GM10248 (cell line): ENCODE data around the gene LEF1.

Experiments used
- CTCF ChIA-PET: fragments of 300-600 bp; sonication (Branson Sonifier 250); formaldehyde crosslinking; extraction: SDS; loops from one replicate; lab custom pipeline; 2021; ENCODE audit warnings: antibody characterized with exemption; lab: Yijun Ruan, JAX
- POLR2A ChIA-PET: fragments of 350-650 bp; sonication (Branson Sonifier 250); formaldehyde crosslinking; extraction: SDS; loops from one replicate; lab custom pipeline; 2020; ENCODE audit warnings: antibody characterized with exemption; lab: Yijun Ruan, JAX
- DNase-seq: peaks from one replicate; pipeline ENCODE4 v3.0.0; 2012; ENCODE audit errors: extremely low spot score
- TF ChIP-seq, protein P1 (sequence below): IDR thresholded peaks from 2 replicates; pipeline ENCODE4 v1.5.1; 2012; ENCODE audit warnings: mild to moderate bottlenecking, low read depth; ENCODE audit errors: extremely low read depth, missing control alignments, control extremely low read depth

LEF1 gene

DNA sequence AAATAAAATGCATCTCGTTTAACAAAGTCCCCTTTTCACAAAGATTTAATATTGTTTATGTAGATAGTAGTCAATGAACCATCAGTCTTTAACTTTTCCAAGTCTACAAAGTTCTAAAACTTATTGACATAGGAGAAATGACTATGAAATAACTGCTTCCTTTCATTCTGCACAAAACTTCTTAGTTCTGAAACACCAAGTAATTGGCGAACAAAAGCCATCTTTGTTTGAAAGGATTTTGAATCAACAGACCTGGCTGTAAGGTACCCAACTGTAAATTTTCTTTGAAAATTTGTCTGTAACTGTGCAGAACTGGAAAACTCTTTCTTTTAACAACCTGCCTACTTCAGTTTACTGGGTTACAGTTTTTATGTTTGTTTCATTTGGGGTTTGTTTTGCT lies 25.9 kb downstream of the LEF1 start:
- POLR2A ChIA-PET: no interaction called here
- CTCF ChIA-PET: interaction anchor here (1.1 to 2.2 kb wide), 2 partner anchors 14 to 15 kb away, joined by 4 to 6 read pairs; no protein-coding TSS in a partner anchor
- DNase-seq: no peak
- TF ChIP-seq, protein P1, sequence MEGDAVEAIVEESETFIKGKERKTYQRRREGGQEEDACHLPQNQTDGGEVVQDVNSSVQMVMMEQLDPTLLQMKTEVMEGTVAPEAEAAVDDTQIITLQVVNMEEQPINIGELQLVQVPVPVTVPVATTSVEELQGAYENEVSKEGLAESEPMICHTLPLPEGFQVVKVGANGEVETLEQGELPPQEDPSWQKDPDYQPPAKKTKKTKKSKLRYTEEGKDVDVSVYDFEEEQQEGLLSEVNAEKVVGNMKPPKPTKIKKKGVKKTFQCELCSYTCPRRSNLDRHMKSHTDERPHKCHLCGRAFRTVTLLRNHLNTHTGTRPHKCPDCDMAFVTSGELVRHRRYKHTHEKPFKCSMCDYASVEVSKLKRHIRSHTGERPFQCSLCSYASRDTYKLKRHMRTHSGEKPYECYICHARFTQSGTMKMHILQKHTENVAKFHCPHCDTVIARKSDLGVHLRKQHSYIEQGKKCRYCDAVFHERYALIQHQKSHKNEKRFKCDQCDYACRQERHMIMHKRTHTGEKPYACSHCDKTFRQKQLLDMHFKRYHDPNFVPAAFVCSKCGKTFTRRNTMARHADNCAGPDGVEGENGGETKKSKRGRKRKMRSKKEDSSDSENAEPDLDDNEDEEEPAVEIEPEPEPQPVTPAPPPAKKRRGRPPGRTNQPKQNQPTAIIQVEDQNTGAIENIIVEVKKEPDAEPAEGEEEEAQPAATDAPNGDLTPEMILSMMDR: no peak

DNA sequence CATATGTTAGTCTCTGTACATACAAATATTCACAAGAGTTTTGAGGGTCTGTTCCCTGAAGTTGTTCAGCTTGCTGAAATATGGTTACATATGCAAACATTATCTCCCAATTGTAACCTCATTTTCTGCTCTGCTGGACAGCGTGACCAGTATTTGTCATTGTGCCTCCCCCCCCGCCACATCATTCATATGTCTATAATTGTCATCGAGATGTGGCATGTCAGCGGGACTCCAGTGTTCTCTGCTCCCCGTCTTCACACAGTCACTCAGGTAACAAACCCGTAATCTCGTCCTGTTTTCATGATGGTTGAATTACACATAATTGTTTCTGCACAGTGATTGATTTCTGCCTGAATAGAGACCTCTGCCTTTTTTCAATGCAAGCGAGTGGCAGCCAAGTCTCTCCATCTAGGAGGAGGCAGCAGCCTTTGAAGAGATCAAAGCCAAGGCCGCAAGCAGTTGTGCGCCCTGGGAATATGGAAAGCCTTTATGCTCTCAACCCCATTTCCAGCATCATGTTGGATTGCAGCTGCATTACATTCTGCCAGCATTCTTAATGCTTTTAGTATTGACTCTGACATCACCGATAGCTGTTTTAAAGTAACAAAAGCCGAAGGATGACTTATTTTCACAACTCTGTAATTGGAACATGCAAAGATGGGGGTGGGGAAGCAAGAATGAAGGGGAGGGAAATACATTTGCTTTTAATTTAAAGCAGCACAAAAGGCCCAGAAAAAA lies 27.4 kb downstream of the LEF1 start:
- ChIA-PET CTCF (interaction anchor here (2.2 kb wide), 1 partner anchor 12 kb away, joined by 6 read pairs; no protein-coding TSS in a partner anchor), POLR2A (no interaction called here)
- DNase-seq: no peak
- TF ChIP-seq, protein P1: no peak

DNA sequence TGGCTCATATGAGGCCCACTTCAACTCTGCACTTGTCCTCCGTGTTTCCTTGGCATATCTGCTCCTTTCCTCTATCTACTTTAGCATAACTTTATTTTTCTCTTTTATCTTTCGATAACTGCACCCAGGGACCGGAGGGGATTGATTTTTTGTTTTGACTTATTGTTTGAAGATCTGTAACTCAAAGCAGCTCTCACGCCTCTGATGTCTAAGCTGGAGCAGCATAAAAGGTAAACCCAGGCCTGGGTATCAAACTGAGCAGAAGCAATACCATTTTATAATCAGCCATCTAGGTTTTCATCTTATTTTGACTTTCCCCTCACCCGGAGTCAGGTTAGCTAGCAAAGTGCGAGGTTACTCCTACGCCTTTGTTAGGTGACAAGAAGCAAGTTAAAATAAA lies 28.4 kb downstream of the LEF1 start:
- DNase-seq: no peak
- TF ChIP-seq, protein P1: no peak
- POLR2A ChIA-PET: no interaction called here
- CTCF ChIA-PET: interaction anchor here (1.0 to 2.7 kb wide), 2 partner anchors 10 to 110 kb away, joined by 4 to 9 read pairs; no protein-coding TSS in a partner anchor

DNA sequence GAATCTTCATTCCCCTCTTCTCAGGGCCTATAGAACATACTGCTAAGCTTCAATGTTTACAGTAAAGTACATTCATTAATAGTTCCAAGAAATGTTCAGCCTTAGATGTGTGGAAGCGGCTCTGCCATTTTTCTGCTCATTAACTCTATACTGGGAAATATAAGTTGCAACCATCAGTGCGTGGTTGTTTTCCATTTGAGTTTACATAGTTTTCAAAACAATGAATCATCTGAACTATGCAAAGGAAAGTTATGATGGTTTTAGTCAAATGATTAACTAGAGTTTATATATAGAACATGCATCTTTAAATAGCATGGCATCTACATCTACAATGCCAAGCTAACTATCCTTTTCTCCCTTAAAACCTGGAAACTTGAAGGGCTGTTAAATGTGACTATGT lies 29.6 kb downstream of the LEF1 start:
- ChIA-PET POLR2A (no interaction called here), CTCF (interaction anchor here (0.6 to 2.7 kb wide), 7 partner anchors 11 to 26 kb away, joined by 3 to 9 read pairs (median 4); no protein-coding TSS in a partner anchor)
- DNase-seq: no peak
- TF ChIP-seq, protein P1: no peak

DNA sequence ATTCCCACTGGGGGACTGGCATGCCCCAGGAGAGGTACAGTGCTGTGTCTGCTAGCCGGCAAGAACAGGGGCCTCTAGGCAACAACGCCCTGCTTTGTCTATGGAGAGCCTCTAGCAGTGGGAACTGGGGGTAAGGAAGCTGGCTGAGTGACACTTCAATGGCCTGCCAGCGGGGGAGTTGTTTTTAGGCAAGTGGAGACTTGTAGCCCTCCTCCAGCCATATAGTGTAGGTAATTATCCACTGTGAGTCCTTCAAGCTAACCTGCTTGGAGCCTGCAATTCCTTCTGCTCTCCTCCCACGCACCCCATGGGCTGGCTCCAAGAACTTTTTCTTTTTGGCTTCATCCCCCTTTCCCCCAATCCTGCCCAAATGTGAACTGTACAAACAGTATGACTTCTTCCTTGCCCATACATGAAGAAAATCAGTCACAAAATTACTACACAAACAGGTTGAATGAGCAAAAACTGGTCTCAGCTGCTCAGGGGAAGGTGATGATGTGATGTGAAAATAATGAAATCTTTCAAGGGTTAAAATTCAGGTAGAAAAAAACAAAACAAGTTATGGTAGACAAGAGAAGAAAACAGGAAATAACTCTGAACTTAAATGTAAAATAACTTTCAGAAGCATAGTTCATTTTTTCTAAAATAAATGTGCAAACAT lies 33.1 kb downstream of the LEF1 start:
- ChIA-PET CTCF (interaction anchor here (1.6 to 2.0 kb wide), 2 partner anchors 9 to 28 kb away, joined by 6 read pairs; no protein-coding TSS in a partner anchor), POLR2A (no interaction called here)
- TF ChIP-seq, protein P1: no peak
- DNase-seq: no peak

DNA sequence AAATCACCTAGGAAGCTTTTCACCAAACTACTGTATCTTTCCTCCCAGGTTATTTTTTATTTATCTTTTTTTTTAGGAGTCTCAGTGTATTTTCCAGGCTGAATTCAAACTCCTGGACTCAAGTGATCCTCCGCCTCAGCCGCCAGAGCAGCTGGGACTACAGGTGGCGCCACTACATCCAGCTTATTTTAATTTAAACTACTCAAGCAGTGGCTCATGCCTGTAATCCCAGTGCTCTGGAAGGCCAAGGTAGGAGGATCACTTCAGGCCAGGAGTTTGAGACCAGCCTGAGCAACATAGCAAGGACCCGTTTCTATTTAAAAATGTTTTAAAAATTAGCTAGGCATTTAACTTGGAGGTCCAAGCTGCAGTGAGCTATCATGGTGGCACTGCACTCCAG lies 37.8 kb downstream of the LEF1 start:
- POLR2A ChIA-PET: interaction anchor here (0.7 kb wide), 1 partner anchor 11 kb away, joined by 3 read pairs; no protein-coding TSS in a partner anchor
- CTCF ChIA-PET: interaction anchor here (0.9 to 2.6 kb wide), 5 partner anchors 12 to 112 kb away, joined by 3 to 11 read pairs (median 3); no protein-coding TSS in a partner anchor

More for the DNA sequence above, 37.8 kb downstream of the LEF1 start:
- TF ChIP-seq, protein P1: no peak
- DNase-seq: no peak
